Type B pancreatic cell (in vitro differentiated cells): Measurements from ENCODE around the gene LSMEM2. TPM values are rescaled to one million over a fixed set of nuclear protein-coding genes. Genes with fewer than 3 reads are reported as not detected.
A peak's percentile ranks its signal among the peaks of the same experiment; 100 is the strongest.
"Not testable (repeated sequence)": the region's sequence is repeated elsewhere in the genome, so short reads cannot be mapped to it uniquely, and the experiment has no call there.

Source experiments
- DNase-seq: peaks from one replicate; pipeline ENCODE4 v3.0.0; 2021; ENCODE audit warnings: mixed read lengths; ENCODE audit not compliant: unreplicated experiment; ENCODE audit errors: extremely low spot score
- H3K27ac Mint-ChIP-seq: 2 replicates; pipeline ENCODE4 v1.8.0; 2021; ENCODE audit warnings: mild to moderate bottlenecking, mixed read lengths
- H3K27me3 Mint-ChIP-seq: 2 replicates; pipeline ENCODE4 v1.8.0; 2021; ENCODE audit warnings: mixed read lengths
- H3K36me3 Mint-ChIP-seq: 2 replicates; pipeline ENCODE4 v1.8.0; 2021; ENCODE audit warnings: mixed read lengths
- H3K4me1 Mint-ChIP-seq: one replicate; pipeline ENCODE4 v1.8.0; 2021; ENCODE audit warnings: mixed read lengths; ENCODE audit not compliant: unreplicated experiment
- H3K4me3 Mint-ChIP-seq: 2 replicates; pipeline ENCODE4 v1.8.0; 2021; ENCODE audit warnings: mild to moderate bottlenecking, mixed read lengths
- H3K9me3 Mint-ChIP-seq: 2 replicates; pipeline ENCODE4 v1.8.0; 2021; ENCODE audit warnings: mixed read lengths
- CTCF ChIP-seq: fragments of 200-600 bp; sonication (generic); conservative IDR thresholded peaks from 2 replicates; pipeline ENCODE4 v1.5.0; 2021; ENCODE audit warnings: antibody characterized with exemption, mild to moderate bottlenecking
- total RNA-seq: library from RNA; stranded (reverse); gene quantifications from 2 replicates; pipeline ENCODE4 v1.2.1, GENCODE V29; 2021; ENCODE audit warnings: low replicate concordance

The LSMEM2 gene
- total RNA-seq, 1 donor from 2014 or later = not detected

DNA sequence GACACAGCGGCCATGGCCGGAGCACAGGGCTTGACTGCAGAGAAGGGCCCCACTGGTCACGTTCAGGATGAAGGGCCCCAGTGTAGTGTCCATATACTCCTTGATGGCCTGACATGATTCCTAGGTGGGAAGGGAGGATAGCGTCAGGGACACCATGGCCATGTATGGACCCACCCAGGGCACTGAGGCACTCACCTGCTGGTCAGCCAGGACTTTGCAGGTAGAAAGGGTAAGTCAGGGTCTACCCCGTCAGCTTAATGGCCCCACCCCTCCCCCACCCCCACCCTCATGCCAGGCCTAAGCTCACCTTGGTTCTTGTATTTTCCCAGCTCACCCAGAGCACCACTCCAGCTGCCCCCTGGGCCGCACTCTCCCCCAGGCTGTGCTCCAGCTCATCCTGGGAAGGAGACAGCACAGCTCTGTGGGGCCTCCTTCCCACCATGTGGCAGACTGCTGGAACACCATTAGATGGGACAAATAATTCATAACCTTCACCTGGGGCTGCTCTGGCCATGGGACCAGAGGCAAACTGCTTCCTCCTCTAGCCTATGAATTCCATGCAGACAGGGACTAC, 21.9 kb downstream of the LSMEM2 start:
- H3K27me3 Mint-ChIP-seq = no peaks in the 10 kb centered on the region
- H3K4me3 Mint-ChIP-seq = peak overlapping the region; percentile 98
- H3K27ac Mint-ChIP-seq = peak overlapping the region; percentile 99
- H3K4me1 Mint-ChIP-seq = peaks cover 18% of the 10 kb centered on the region
- TF ChIP-seq CTCF = no peak
- H3K36me3 Mint-ChIP-seq = no peaks in the 10 kb centered on the region
- H3K9me3 Mint-ChIP-seq = no peaks in the 10 kb centered on the region
- DNase-seq = no peak

DNA sequence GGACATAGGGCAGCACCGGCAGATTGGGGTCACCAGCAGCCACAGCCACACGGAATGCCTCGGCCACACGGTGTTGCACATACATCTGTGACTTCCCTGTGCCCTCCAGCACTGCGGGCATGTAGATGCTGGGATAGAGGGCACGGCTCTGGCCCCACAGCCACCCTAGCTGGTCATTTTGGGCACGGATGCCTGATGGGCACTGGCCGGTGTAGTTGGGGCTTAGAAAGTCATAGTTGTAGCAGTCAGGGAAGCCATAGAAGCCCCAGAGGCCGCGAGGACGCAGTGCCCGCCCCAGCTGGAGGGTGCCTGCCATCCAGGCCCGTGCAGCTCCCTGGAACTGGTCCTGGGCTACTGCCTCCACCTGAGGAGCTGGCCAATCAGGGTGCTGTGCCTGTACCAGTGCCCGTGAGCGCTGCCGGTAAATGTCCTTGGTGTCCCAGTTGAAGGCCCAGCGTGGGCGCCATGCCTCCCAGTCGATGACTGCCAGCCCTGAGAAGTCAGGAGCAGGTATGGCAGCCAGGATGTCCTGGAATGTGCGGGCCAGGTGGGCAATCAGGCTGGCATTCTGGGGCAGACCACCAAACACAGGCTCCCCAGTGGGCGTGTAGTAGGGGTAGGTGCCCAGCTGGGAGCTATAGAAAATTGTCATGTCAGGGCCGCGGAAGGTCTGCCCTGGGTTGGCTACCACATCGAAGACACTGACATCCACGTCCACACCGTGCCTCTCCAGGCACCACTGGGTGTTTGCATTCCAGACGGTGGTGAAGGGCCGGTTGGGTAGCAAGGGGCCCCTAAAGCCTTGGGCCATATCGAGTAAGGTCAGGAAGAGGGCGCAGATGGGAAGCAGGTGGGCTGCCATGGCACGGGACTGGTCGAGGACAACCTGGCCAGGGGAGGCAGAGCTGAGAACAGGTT, 23.5 kb downstream of the LSMEM2 start:
- Mint-ChIP-seq H3K4me3 (no peak overlapping the region), H3K4me1 (peaks cover 18% of the 10 kb centered on the region), H3K27ac (peak overlapping the region; percentile 53), H3K27me3 (no peaks in the 10 kb centered on the region), H3K36me3 (no peaks in the 10 kb centered on the region), H3K9me3 (no peaks in the 10 kb centered on the region)
- TF ChIP-seq CTCF = no peak
- DNase-seq = no peak

- Mint-ChIP-seq H3K4me3 (no peak within 1 kb of the TSS), H3K9me3 (no peaks in the 10 kb centered on the region), H3K27ac (peak within 1 kb of the TSS; percentile 53), H3K36me3 (no peaks in the 10 kb centered on the region), H3K4me1 (peaks cover 18% of the 10 kb centered on the region), H3K27me3 (no peaks in the 10 kb centered on the region)
- no peak for TF ChIP-seq CTCF
- no peak for DNase-seq
Measured at GRCh38 chr3:50303013-50303815, 24.3 kb downstream of the LSMEM2 start, which contains the start of gene HYAL1. Gene HYAL1 (minus strand): TSS chr3:50303574. CDS start chr3:50302956, 618 bp downstream.

DNA sequence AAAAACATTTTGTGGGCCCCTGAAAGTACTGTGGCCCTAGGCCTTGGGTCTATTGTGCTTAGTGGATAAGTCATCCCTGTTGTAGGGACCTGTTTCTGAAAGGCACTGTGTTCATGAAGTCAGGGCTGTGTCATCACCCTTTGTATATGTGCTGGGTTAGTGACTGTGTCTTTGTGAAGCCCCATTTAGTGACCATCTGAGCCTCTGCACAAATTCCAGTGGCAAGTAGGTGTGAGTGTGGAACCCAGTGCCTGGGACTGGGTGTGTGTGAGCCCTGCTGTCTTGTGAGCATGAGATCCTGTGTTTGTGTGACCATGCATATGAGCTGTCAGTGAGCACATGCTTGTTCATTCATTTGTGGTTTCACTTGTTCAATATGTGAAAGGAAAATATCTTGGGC, 25.7 kb downstream of the LSMEM2 start:
- no peak for TF ChIP-seq CTCF
- DNase-seq = no peak
- H3K27ac Mint-ChIP-seq = peak overlapping the region; percentile 11
- H3K4me3 Mint-ChIP-seq = no peak overlapping the region
- peaks cover 15% of the 10 kb centered on the region for H3K4me1 Mint-ChIP-seq
- H3K9me3 Mint-ChIP-seq = no peaks in the 10 kb centered on the region
- H3K27me3 Mint-ChIP-seq = no peaks in the 10 kb centered on the region
- H3K36me3 Mint-ChIP-seq = peaks cover 3% of the 10 kb centered on the region

DNA sequence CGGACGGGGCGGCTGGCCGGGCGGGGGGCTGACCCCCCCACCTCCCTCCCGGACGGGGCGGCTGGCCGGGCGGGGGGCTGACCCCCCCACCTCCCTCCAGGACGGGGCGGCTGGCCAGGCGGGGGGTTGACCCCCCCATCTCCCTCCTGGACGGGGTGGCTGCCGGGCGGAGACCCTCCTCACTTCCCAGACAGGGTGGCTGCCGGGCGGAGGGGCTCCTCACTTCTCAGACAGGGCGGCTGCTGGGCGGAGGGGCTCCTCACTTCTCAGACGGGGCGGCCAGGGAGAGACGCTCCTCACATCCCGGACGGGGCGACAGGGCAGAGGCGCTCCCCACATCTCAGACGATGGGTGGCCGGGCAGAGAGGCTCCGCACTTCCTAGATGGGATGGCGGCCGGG, 33.2 kb downstream of the LSMEM2 start:
- peaks cover 26% of the 10 kb centered on the region for H3K36me3 Mint-ChIP-seq
- peaks cover 14% of the 10 kb centered on the region for H3K4me1 Mint-ChIP-seq
- H3K27me3 Mint-ChIP-seq, H3K9me3 Mint-ChIP-seq, DNase-seq, H3K4me3 Mint-ChIP-seq, H3K27ac Mint-ChIP-seq: not testable (repeated sequence)
